Stimulated activated CD8-positive, alpha-beta memory T cell treated with anti-CD3 and anti-CD28 coated beads, Interleukin-12 subunit alpha, Interleukin-12 subunit beta, amount 100 ng/mL, for 1 hour (primary cell): ENCODE measurements around the gene SS18L1.

Experiments
- DNase-seq: peaks from one replicate; pipeline ENCODE4 v3.0.0-alpha.2; 2020; ENCODE audit warnings: low read depth

The SS18L1 gene

DNA sequence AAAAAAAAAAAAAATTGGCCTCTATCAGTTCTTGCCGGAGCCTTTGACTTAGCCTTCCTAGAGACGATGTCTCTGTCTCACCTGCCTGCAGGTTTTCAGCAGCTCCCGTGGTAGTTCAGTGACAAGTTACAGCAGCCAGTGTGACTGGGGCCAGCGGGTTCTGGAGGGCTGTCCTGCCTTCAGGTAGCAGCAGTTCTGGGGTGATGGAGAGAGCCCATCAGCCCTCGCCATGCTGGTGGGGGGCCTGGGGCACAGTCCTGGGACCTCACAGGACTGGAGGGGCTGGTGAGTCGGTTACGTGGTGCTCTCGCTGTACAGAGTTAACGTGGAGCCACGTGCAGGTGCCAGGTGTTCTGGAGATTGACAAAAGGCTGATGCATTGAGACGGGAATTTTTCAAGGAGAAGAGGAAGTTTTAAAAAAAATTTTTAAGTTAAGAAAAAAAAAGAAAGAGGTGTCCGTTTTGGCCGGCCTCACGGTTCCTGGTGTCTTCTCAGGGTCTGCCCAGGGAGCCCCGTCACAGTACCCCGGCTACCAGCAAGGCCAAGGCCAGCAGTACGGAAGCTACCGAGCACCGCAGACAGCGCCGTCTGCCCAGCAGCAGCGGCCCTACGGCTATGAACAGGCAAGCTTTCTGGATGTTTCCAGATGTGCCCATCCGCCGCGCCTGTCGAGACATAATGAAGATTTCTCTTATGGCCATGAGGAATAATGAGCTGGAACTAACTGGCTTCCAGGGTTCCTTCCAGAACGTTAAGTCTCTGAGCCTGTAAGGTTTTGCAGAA is 30.6 kb downstream of the SS18L1 start:
- DNase-seq, result no peak

GRCh38 chr20:62174870-62175624 is 31.5 kb downstream of the SS18L1 start:
- no peak for DNase-seq

DNA sequence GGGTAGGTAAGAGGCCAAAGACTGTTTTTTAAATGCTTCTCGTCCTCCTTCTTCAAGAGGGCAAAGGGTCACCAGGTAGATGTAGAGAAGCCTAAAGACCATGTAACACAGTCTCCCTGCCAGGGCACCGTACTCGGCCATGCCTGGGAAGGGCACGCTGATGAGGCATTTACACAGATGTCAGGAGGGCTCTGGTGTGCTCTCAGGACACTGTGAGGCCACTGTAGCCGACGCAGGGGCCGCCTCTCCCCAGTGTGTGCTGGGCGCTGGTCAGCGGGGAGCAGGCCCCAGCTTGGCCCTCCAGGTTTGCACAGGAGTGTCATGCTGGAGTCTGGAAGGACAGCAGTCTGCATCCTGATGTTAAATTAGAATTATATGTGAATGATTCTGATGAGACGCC is 32.1 kb downstream of the SS18L1 start:
- no peak for DNase-seq

DNA sequence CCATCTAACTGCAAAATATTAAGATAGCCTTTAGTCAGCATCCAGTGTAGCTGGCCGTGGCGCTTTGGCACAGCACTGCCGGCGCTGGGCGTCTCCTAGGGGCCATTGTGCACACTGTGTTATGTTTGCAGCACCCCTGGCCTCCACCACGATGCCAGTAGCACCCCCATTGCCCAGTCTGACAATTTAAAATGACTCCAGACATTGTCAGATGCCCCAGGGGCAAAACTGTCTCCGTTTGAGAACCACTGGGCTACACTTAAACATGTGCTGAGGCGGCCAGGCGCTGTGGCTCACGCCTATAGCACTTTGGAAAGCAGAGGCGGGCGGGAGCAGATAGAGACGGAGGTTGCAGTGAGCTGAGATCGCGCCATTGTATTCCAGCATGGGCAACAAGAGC is 33.3 kb downstream of the SS18L1 start:
- DNase-seq, result no peak

- DNase-seq, result no peak
These were observed 33.7 kb downstream of the SS18L1 start for GRCh38 chr20:62177307-62177706.

- no peak for DNase-seq
These were observed 35.0 kb downstream of the SS18L1 start for GRCh38 chr20:62178316-62179161.

- DNase-seq, result no peak
These were observed 35.6 kb downstream of the SS18L1 start for GRCh38 chr20:62179162-62179504.

GRCh38 chr20:62181808-62182207 is 38.2 kb downstream of the SS18L1 start:
- no peak for DNase-seq

DNA sequence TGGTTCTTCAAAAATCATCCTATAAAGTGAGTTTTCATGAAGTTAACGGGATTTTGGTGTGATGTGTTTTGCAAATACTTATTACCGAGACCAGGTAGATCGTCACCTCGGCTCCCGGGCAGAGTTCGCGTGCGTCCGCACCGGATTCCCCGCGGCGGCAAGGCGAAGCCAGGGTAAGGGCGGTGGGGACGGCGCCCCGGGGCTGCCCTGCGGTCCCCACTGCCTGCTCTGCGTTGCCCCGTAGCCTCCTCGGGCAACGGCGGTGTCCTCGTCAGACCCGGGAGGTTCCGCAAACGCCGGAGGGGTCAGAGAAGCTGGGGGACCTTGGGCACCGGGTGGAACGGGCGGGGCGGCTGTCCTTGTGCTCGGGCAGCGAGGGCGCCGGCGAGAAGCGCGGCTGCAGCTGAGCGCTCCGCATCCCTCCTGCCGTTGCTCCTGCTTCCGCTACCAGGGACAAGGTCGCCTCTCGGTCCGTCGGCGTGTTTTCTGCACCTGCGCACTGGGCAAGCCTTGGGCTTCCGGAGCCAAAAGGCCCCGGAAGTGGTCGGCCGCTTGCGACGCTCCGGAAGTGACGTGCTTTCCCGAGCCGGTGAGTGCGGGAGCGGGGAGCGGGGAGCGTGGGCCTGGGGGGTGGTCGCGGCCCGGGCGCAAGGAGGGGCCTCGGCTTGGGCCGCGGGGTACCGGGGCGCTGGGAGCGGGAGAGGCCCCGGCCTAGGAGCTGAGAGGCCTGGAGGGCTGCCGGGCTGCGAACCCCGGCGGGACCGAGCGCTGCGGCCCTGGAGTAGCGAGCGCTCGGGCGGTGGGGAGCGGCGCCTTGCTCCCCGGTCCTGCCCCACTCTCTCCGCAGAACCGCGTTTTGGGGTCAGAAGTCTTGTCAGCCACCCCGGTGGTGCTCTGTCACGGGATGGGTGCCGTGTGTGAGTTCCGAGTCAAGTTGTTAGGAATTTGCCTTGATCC is 39.2 kb downstream of the SS18L1 start, which contains the start of gene MTG2:
Gene MTG2 (plus strand): TSS at position 560 of the 957 bp plus-strand sequence. CDS start 10,393 bp downstream, outside the sequence.
- DNase-seq, result peak; percentile 93

DNA sequence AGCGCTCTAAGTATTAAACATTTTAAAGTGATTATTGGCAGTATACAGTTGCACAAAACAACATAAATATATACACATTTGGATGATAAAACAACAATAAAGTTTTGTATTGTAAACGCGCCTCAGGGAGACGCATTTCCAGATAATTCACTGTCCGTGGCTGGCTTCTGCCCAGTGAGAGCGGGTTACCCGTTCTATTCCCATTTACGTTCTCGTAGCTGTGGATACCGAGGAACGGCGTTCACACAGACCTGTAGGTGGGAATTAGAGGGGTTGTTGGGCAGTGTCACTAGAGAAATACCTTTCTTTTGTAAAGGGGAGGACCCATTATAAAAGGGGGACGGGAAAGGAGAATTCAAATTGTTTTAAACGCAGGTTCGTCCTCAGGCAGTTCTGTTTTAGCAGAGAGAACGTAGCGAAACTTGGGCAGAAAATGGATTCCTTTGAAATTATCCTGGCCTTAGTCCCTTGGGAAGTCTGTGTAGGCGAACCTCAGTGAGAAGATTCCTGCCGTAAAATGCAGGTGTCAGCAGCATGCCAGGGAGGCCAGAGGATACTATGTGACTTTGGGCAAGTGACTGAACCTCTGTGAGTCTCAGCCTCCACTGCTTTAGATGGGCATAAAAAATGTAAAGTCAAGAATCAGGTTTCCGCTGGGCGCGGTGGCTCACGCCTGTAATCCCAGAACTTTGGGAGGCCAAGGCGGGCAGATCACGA is 40.0 kb downstream of the SS18L1 start:
- DNase-seq, result no peak

GRCh38 chr20:62186096-62186426 is 42.5 kb downstream of the SS18L1 start:
- DNase-seq, result no peak

DNA sequence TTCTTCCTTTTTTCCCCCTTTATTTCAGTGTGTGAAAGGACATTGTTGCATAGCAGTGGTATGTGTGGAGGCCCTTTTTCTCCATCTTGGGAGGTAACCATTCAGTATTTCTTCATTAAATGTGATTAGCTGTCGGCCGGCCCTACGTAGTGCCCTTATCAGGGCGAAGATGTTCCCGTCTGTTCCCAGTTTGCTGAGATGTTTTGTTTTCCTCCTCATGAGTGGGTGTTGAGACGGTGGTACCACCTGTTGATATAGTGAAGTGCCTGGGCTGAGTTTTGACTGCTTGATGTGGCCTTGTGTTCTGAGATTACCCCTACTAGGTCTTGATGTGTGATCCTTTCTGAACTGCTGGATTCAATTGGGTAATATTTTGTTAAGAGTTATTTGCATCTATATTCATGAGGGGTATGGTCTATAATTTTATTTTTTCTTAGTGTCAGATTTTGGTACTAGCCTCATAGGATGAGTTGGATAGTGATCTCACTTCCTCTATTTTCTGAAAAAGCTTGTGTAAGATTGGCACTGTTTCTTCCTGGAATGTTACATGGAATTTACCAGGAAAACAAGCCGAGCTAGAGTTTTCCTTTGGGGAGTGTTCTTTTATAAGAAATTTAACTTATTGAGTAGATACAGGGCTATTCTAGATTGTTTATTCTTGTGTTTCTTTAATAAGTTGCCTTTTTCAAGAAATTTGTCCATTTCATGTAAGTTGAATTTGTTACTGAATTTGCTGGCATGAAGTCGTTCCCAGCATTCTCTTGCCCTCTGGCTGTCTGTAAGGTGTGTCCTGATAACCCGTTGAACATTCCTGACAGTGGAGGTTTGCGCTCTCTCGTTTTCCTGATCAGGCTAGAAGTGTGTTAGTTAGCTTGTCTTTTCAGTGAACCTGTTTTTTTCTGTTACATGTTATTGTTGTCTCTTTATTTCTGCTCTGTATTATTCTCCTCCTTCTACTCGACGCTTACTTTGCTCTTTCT is 43.6 kb downstream of the SS18L1 start:
- no peak for DNase-seq

DNA sequence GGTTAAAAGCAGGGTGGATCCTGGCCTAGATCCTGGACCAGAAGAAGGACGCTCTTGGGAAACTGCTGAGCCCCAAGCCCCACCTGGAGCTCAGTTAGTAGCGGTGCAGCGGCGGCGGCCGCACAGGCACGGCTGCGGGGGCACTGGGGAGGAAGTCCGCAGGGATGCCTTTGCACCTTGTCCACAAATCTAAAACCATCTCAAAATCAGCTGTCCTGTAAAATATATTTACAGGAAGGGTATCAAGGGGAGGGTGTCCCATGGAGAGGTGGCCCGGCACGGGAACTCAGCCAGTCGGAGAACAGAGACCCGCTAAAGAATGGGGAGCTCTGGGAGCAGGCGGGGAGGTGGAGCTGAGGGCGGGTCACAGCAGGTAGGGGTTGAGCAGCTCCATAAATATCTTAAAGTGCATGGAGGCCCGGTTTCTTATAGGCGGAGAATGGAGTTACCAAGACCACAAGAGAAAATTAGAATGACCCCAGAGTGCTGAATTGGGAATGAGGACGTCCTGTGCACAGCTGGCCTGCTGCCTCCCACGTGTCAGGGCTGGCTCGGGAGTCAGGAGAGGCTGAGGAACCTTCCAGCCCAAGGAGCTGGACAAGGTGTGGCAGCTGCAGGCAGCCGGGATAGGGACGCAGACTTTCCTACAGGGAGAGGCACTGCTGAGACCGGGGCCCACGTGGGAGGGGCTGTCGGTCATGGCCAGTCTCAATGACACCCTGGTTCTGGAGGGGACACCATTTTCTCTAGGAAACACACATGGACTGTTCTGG is 47.3 kb downstream of the SS18L1 start:
- no peak for DNase-seq

DNA sequence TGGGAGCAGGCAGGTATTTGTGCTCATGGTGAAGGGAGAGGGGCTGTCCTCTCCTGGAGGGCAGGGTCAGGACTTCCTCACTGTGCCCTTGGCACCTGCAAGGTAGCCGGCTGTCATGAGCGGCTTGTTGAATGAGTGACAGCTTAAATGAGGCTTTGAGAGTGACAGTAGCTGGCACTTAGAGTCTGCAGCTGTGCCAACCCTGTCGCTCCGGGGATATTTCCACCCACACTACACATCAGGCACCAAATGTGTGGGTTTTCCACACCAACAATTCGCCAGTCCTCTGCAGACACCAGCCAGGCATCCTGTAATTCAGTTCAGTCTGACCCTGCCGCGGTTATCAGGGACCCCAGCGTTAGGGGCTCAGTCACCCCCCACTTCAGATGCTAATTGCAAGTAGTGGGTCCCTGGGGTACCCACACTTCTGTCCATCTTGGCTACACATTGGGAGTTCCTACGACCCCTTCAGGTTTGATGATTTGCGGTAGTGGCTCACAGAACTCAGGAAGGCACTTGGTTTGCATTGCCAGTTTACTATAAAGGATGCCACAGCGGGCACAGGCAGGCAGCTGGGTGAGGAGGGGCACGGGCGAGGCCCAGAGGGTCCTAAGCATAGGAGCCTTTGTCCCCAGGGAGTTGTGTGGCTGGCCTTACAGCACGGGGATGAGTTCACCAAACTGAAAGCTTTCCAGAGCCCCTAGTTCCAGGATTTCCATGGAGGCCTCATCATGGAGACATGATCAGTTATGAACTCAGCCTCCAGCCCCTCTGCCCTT is 48.4 kb downstream of the SS18L1 start:
- no peak for DNase-seq

- no peak for DNase-seq
These were observed 49.1 kb downstream of the SS18L1 start for GRCh38 chr20:62192635-62193034.

- DNase-seq, result no peak
These were observed 49.8 kb downstream of the SS18L1 start for GRCh38 chr20:62193079-62194025.

DNA sequence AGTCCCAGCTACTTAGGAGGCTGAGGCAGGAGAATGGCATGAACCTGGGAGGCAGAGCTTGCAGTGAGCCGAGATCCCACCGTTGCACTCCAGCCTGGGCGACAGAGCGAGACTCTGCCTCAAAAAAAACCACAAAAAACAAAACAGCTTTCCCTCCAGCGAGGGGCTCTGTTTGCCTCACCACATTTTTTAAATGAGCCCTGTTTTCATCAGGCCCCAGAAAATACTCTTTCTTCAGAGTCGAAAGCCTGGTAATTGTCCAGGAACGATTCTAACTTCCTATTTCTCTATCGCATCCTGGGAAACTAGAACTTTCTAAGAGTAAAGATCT is 51.5 kb downstream of the SS18L1 start:
- DNase-seq, result no peak
